ENCODE results near the gene LTBR.

Gene LTBR

GRCh38 chr12:6346235-6346832 lies 37.6 kb upstream of the LTBR start:
- in situ Hi-C loops (cut with HindIII; ENCODE audit: low pct_ligation_motif_present, low sequenced_read_pairs), result no loop called here
- H3K4me3 ChIP-seq (ENCODE audit: low read depth, low read length), result no peak overlapping the region
- DNase-seq, result no peak

GRCh38 chr12:6346942-6347341 lies 37.0 kb upstream of the LTBR start:
- no peaks in the 10 kb centered on the region for H3K27me3 ChIP-seq (replicated peaks)
- TF ChIP-seq CTCF (IDR thresholded peaks at IDR 0.05; ENCODE audit: low read depth, low read length, missing control alignments), result no peak
- in situ Hi-C loops (cut with HindIII; ENCODE audit: low pct_ligation_motif_present, low sequenced_read_pairs), result no loop called here

More at GRCh38 chr12:6346235-6346832, 37.6 kb upstream of the LTBR start:
- Histone ChIP-seq H3K27me3 (replicated peaks) (no peaks in the 10 kb centered on the region), H3K36me3 (replicated peaks) (no peaks in the 10 kb centered on the region), H3K27ac (no peak overlapping the region)
- TF ChIP-seq CTCF (IDR thresholded peaks at IDR 0.05; ENCODE audit: low read depth, low read length, missing control alignments), result no peak

GRCh38 chr12:6347367-6348338 lies 36.3 kb upstream of the LTBR start:
- no peak for TF ChIP-seq CTCF (IDR thresholded peaks at IDR 0.05; ENCODE audit: low read depth, low read length, missing control alignments)
- in situ Hi-C loops (cut with HindIII; ENCODE audit: low pct_ligation_motif_present, low sequenced_read_pairs), result no loop called here
- Histone ChIP-seq H3K36me3 (replicated peaks) (no peaks in the 10 kb centered on the region), H3K27ac (no peak overlapping the region), H3K27me3 (replicated peaks) (no peaks in the 10 kb centered on the region), H3K4me3 (ENCODE audit: low read depth, low read length) (no peak overlapping the region)
- no peak for DNase-seq

More at GRCh38 chr12:6346942-6347341, 37.0 kb upstream of the LTBR start:
- H3K4me3 ChIP-seq (ENCODE audit: low read depth, low read length), result no peak overlapping the region
- no peaks in the 10 kb centered on the region for H3K36me3 ChIP-seq (replicated peaks)
- no peak for DNase-seq
- H3K27ac ChIP-seq, result no peak overlapping the region

GRCh38 chr12:6351622-6352021 lies 32.3 kb upstream of the LTBR start:
- Histone ChIP-seq H3K27ac (no peak overlapping the region), H3K36me3 (replicated peaks) (no peaks in the 10 kb centered on the region), H3K4me3 (ENCODE audit: low read depth, low read length) (no peak overlapping the region), H3K27me3 (replicated peaks) (no peaks in the 10 kb centered on the region)
- in situ Hi-C loops (cut with HindIII; ENCODE audit: low pct_ligation_motif_present, low sequenced_read_pairs), result no loop called here
- no peak for TF ChIP-seq CTCF (IDR thresholded peaks at IDR 0.05; ENCODE audit: low read depth, low read length, missing control alignments)
- DNase-seq, result no peak

GRCh38 chr12:6352193-6353173 lies 31.5 kb upstream of the LTBR start:
- H3K27me3 ChIP-seq (replicated peaks), result no peaks in the 10 kb centered on the region
- H3K36me3 ChIP-seq (replicated peaks), result no peaks in the 10 kb centered on the region
- no peak overlapping the region for H3K27ac ChIP-seq
- in situ Hi-C loops (cut with HindIII; ENCODE audit: low pct_ligation_motif_present, low sequenced_read_pairs), result no loop called here
- no peak for DNase-seq
- no peak for TF ChIP-seq CTCF (IDR thresholded peaks at IDR 0.05; ENCODE audit: low read depth, low read length, missing control alignments)
- H3K4me3 ChIP-seq (ENCODE audit: low read depth, low read length), result no peak overlapping the region
